Caco-2 (cell line): ENCODE measurements around the gene GAA. TPM values are rescaled to one million over a fixed set of nuclear protein-coding genes. Genes with fewer than 3 reads are reported as not detected.
A peak's percentile ranks its signal among the peaks of the same experiment; 100 is the strongest.

Experiments used
- BruUV-seq: library from RNA; stranded (reverse); fragments of 400-500 nt; replicated peaks from 2 replicates; lab custom pipeline; 2021; lab: Mats Ljungman, UMichigan
- CTCF ChIA-PET: fragments of 300-600 bp; sonication (Branson Sonifier 250); formaldehyde crosslinking; loops from one replicate; lab custom pipeline; 2022; ENCODE audit warnings: antibody characterized with exemption; lab: Charles Lee
- POLR2A ChIA-PET: fragments of 300-600 bp; sonication (Branson Sonifier 250); formaldehyde crosslinking; loops from one replicate; lab custom pipeline; 2022; ENCODE audit warnings: antibody characterized with exemption; lab: Charles Lee
- DNase-seq, 2 experiments: peaks; one replicate each; pipeline versions ENCODE4 v3.0.0 to v3.0.0-alpha.2; 2020 to 2022
- H3K27me3 ChIP-seq: replicated peaks from 2 replicates; pipeline ENCODE4 v1.6.0; 2011; ENCODE audit warnings: low read length; ENCODE audit not compliant: control insufficient read depth, insufficient read depth
- H3K36me3 ChIP-seq: 2 replicates; pipeline ENCODE4 v1.5.1; 2011; ENCODE audit warnings: low read length; ENCODE audit not compliant: control insufficient read depth, insufficient read depth
- H3K4me1 ChIP-seq: fragments of 250-450 bp; sonication (Bioruptor Pico); 2 replicates; pipeline ENCODE4 v1.5.1; 2020; ENCODE audit warnings: mild to moderate bottlenecking
- H3K4me3 ChIP-seq: 2 replicates; pipeline ENCODE4 v1.5.1; 2011; ENCODE audit warnings: low read depth, mild to moderate bottlenecking, control low read depth, low read length
- H3K9me3 ChIP-seq: fragments of 250-450 bp; sonication (Bioruptor Pico); 2 replicates; pipeline ENCODE4 v1.5.1; 2020; ENCODE audit warnings: mild to moderate bottlenecking, moderate library complexity
- H3K27ac Mint-ChIP-seq: one replicate; pipeline ENCODE4 v1.8.0; 2022; ENCODE audit warnings: mixed read lengths; ENCODE audit not compliant: unreplicated experiment
- H3K27me3 Mint-ChIP-seq: one replicate; pipeline ENCODE4 v1.8.0; 2022; ENCODE audit warnings: mixed read lengths; ENCODE audit not compliant: insufficient read depth, unreplicated experiment
- H3K36me3 Mint-ChIP-seq: one replicate; pipeline ENCODE4 v1.8.0; 2022; ENCODE audit warnings: mild to moderate bottlenecking, mixed read lengths; ENCODE audit not compliant: insufficient read depth, unreplicated experiment
- H3K4me1 Mint-ChIP-seq: one replicate; pipeline ENCODE4 v1.8.0; 2022; ENCODE audit warnings: low read depth, mixed read lengths; ENCODE audit not compliant: unreplicated experiment
- H3K4me3 Mint-ChIP-seq: one replicate; pipeline ENCODE4 v1.8.0; 2022; ENCODE audit warnings: mild to moderate bottlenecking, moderate library complexity, mixed read lengths; ENCODE audit not compliant: unreplicated experiment
- H3K9me3 Mint-ChIP-seq: one replicate; pipeline ENCODE4 v1.8.0; 2022; ENCODE audit warnings: mixed read lengths; ENCODE audit not compliant: unreplicated experiment
- intact Hi-C: fragments of 100-400 bp; cut with micrococcal nuclease; formaldehyde crosslinking; loops from one replicate; pipeline ENCODE4 v1.10.0; 2022; ENCODE audit not compliant: unreplicated experiment
- total RNA-seq: library from RNA; stranded (reverse); gene quantifications from 2 replicates; pipeline ENCODE4 v1.2.3, GENCODE V29; 2022
- TF ChIP-seq, protein P1 (sequence below), 2 experiments: fragments of 200-600 bp in 1 of 2; IDR thresholded peaks; 1 replicate in 1 of 2; 2 replicates in 1 of 2; pipeline versions ENCODE4 v1.5.1 to v1.8.0; 2011 to 2022; ENCODE audit warnings: antibody characterized with exemption in 1 of 2, control low read depth in 1 of 2, inconsistent platforms in 1 of 2, low read depth in 1 of 2, low read length in 1 of 2, mild to moderate bottlenecking in 1 of 2, moderate library complexity in 1 of 2; ENCODE audit not compliant: insufficient read depth in 1 of 2, severe bottlenecking in 1 of 2, unreplicated experiment in 1 of 2

Gene GAA
- total RNA-seq, 1 experiment from 2014 or later, result 42.4 TPM

DNA sequence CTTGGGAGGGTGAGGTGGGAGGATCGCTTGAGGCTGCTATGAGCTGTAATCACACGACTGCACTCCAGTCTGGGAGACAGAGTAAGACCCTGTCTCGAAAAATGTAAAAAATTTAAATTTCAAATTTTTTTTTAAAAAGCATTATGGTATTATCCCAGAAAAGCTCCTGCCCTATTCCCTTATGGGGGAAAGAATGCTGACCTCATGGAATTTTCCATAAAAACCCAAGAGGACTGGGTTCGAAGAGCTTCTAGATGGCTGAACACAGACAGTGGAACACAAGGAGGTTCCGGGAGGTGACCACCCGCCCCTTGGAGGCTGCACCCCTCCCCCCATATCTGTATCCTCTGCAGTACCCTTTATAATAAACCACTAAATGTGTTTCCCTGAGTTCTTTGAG is 41.5 kb downstream of the GAA start:
- TF ChIP-seq, protein P1, sequence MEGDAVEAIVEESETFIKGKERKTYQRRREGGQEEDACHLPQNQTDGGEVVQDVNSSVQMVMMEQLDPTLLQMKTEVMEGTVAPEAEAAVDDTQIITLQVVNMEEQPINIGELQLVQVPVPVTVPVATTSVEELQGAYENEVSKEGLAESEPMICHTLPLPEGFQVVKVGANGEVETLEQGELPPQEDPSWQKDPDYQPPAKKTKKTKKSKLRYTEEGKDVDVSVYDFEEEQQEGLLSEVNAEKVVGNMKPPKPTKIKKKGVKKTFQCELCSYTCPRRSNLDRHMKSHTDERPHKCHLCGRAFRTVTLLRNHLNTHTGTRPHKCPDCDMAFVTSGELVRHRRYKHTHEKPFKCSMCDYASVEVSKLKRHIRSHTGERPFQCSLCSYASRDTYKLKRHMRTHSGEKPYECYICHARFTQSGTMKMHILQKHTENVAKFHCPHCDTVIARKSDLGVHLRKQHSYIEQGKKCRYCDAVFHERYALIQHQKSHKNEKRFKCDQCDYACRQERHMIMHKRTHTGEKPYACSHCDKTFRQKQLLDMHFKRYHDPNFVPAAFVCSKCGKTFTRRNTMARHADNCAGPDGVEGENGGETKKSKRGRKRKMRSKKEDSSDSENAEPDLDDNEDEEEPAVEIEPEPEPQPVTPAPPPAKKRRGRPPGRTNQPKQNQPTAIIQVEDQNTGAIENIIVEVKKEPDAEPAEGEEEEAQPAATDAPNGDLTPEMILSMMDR (IDR thresholded peaks at IDR 0.05; ENCODE audit: insufficient read depth in 1 of 2, low read depth in 1 of 2, low read length in 1 of 2, severe bottlenecking in 1 of 2, unreplicated experiment in 1 of 2), result no peak
- BruUV-seq, result no TSS peak
- Mint-ChIP-seq H3K27me3 (no peaks in the 10 kb centered on the region), H3K9me3 (no peaks in the 10 kb centered on the region), H3K36me3 (peaks cover 86% of the 10 kb centered on the region), H3K4me1 (peaks cover 11% of the 10 kb centered on the region), H3K27ac (no peak overlapping the region), H3K4me3 (no peak overlapping the region)
- Histone ChIP-seq H3K9me3 (no peaks in the 10 kb centered on the region), H3K4me1 (peaks cover 10% of the 10 kb centered on the region), H3K4me3 (no peak overlapping the region), H3K36me3 (peaks cover 5% of the 10 kb centered on the region), H3K27me3 (no peaks in the 10 kb centered on the region)
- DNase-seq, result no peak
- POLR2A ChIA-PET, result no interaction called here
- intact Hi-C loops, result no loop called here
- CTCF ChIA-PET, result interaction anchor here (1.0 kb wide), 1 partner anchor 19 kb away, joined by 3 read pairs; no protein-coding TSS in a partner anchor

DNA sequence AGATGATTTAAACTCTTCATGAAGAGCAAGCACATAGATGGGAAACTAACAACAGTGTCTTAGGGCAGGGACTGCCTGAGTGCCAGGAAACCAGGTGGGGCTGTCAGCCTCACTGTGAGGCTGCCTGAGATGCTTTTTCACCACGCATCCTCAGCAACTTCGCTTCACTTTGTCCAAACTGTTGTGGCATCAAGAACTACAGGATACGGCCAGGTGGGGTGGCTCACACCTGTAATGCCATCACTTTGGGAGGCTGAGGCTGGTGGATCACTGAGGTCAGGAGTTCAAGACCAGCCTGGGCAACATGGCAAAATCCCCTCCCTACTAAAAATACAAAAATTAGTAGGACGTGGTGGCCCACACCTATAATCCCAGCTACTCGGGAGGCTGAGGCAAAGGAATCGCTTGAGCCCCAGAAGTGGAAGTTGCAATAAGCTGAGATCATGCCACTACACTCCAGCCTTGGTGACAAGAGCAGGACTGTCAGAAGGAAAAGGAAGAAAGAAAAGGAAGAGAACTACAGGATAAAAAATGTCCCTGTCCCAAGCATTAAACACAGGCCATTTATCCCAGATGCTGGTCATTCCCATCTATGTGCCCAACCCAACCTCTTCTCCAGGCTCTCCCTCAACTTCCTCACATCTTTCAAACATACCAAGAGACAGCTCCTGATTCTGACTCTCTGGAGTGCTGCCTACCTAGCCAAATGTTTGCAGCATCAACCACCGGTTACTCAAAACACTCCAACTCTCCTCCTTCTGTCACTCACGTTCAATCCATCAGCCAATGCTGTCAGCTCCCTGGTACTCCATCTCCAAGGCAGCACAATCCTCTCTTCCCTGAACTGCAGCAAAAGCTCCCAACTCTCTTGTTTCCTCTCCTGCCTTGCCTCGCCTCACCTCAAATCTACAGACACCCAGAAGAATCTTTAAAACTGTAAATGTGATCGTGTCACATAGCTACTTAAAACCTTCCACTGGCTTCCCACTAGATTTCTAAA is 44.0 kb downstream of the GAA start:
- Mint-ChIP-seq H3K4me1 (peaks cover 11% of the 10 kb centered on the region), H3K36me3 (peaks cover 62% of the 10 kb centered on the region), H3K27me3 (no peaks in the 10 kb centered on the region), H3K27ac (peak overlapping the region; percentile 55), H3K4me3 (peak overlapping the region; percentile 81), H3K9me3 (no peaks in the 10 kb centered on the region)
- Histone ChIP-seq H3K36me3 (peaks cover 5% of the 10 kb centered on the region), H3K9me3 (no peaks in the 10 kb centered on the region), H3K27me3 (no peaks in the 10 kb centered on the region), H3K4me3 (peak overlapping the region; percentile 99), H3K4me1 (peaks cover 10% of the 10 kb centered on the region)
- TF ChIP-seq, protein P1 (IDR thresholded peaks at IDR 0.05; ENCODE audit: insufficient read depth in 1 of 2, low read depth in 1 of 2, low read length in 1 of 2, severe bottlenecking in 1 of 2, unreplicated experiment in 1 of 2), result no peak
- no peak for DNase-seq
- BruUV-seq, result TSS peak; percentile 47
- ChIA-PET CTCF (interaction anchor here (0.6 to 2.5 kb wide), 2 partner anchors 21 to 44 kb away, joined by 3 to 16 read pairs; partner anchors contain the start of gene GAA), POLR2A (interaction anchor here (0.6 to 1.7 kb wide), 5 partner anchors 18 to 1878 kb away, joined by 3 to 15 read pairs (median 8); partner anchors contain the start of genes GAA, LRRC45 and SLC26A11)
- intact Hi-C loops, result loop anchor here (5.0 kb wide), 1 partner anchor 77 kb away; the partner anchor contains the start of genes SGSH and SLC26A11
